ENCODE data around the gene SLC12A9.
A peak's percentile ranks its signal among the peaks of the same experiment; 100 is the strongest.
"Not testable (repeated sequence)": the region's sequence is repeated elsewhere in the genome, so short reads cannot be mapped to it uniquely, and the experiment has no call there.

Gene SLC12A9
- 106 reads per million, percentile 84 among the genes with 10 or more reads in this experiment for total RNA-seq

GRCh38 chr7:100852048-100852872 is at the start of gene SLC12A9:
TSS of gene SLC12A9 (plus strand) at chr7:100852713. CDS start at chr7:100854198, 1,485 bp downstream.
- peak; percentile 78 for DNase-seq

- no peak for DNase-seq
Measured at GRCh38 chr7:100802951-100803350, 49.6 kb upstream of the SLC12A9 start.

GRCh38 chr7:100803398-100804161 is 48.9 kb upstream of the SLC12A9 start:
- no peak for DNase-seq

GRCh38 chr7:100804681-100805431 is 47.7 kb upstream of the SLC12A9 start:
- DNase-seq: no peak

GRCh38 chr7:100806276-100806675 is 46.2 kb upstream of the SLC12A9 start:
- no peak for DNase-seq

- not testable (repeated sequence) for DNase-seq
Measured at GRCh38 chr7:100806883-100807282, 45.6 kb upstream of the SLC12A9 start.

- no peak for DNase-seq
Measured at GRCh38 chr7:100808354-100808875, 44.1 kb upstream of the SLC12A9 start.

GRCh38 chr7:100811480-100811879 is 41.0 kb upstream of the SLC12A9 start:
- DNase-seq: no peak

- DNase-seq: no peak
Measured at GRCh38 chr7:100812729-100813128, 39.8 kb upstream of the SLC12A9 start.

GRCh38 chr7:100816515-100816914 is 36.0 kb upstream of the SLC12A9 start:
- DNase-seq: not testable (repeated sequence)

GRCh38 chr7:100817097-100817496 is 35.4 kb upstream of the SLC12A9 start:
- DNase-seq: no peak

- DNase-seq: no peak
Measured at GRCh38 chr7:100818366-100818765, 34.1 kb upstream of the SLC12A9 start.

- no peak for DNase-seq
Measured at GRCh38 chr7:100818825-100819224, 33.7 kb upstream of the SLC12A9 start.

- no peak for DNase-seq
Measured at GRCh38 chr7:100819586-100819985, 32.9 kb upstream of the SLC12A9 start.

- no peak for DNase-seq
Measured at GRCh38 chr7:100822236-100823139, 30.0 kb upstream of the SLC12A9 start.

GRCh38 chr7:100823140-100823525 is 29.4 kb upstream of the SLC12A9 start:
- DNase-seq: no peak

- DNase-seq: no peak
Measured at GRCh38 chr7:100823534-100823933, 29.0 kb upstream of the SLC12A9 start.

- no peak for DNase-seq
Measured at GRCh38 chr7:100824499-100825214, 27.9 kb upstream of the SLC12A9 start.

- no peak for DNase-seq
Measured at GRCh38 chr7:100825215-100825671, 27.3 kb upstream of the SLC12A9 start.

GRCh38 chr7:100825751-100826513 is 26.6 kb upstream of the SLC12A9 start:
- DNase-seq: no peak
